HepG2 (cell line): Measurements from ENCODE around the gene CCND1. TPM values are rescaled to one million over a fixed set of nuclear protein-coding genes. Genes with fewer than 3 reads are reported as not detected.

Source experiments
- AKAP8 ChIP-seq: sonication (generic); formaldehyde crosslinking; IDR thresholded peaks from 2 replicates; pipeline ENCODE4 v1.5.1; 2020; ENCODE audit warnings: mild to moderate bottlenecking, missing genetic modification reagents
- CREM ChIP-seq, 2 experiments: sonication (generic) in 1 of 2; formaldehyde crosslinking in 1 of 2; IDR thresholded peaks; 2 replicates each; pipeline versions ENCODE4 v1.4.0 to v1.6.1; 2016 to 2020; ENCODE audit warnings: antibody characterized with exemption in 1 of 2, mild to moderate bottlenecking in 1 of 2, missing genetic modification reagents in 1 of 2
- GABPB1 ChIP-seq: IDR thresholded peaks from 2 replicates; pipeline ENCODE4 v1.6.1; 2016; ENCODE audit warnings: mild to moderate bottlenecking, missing genetic modification reagents, moderate library complexity, missing compliant biosample characterization
- GATA4 ChIP-seq: sonication (generic); IDR thresholded peaks from 2 replicates; pipeline ENCODE4 v1.6.1; 2016; ENCODE audit warnings: antibody characterized with exemption, low read depth, borderline replicate concordance
- HOXA7 ChIP-seq: sonication (generic); formaldehyde crosslinking; IDR thresholded peaks from 2 replicates; pipeline ENCODE4 v1.8.1; 2022; ENCODE audit warnings: mild to moderate bottlenecking, missing genetic modification reagents, moderate library complexity
- IKZF1 ChIP-seq: fragments of 450-650 bp; IDR thresholded peaks from 2 replicates; pipeline ENCODE4 v1.7.1; 2016
- IRF2 ChIP-seq: IDR thresholded peaks from 2 replicates; pipeline ENCODE4 v1.6.1; 2018; ENCODE audit warnings: missing genetic modification reagents, missing compliant biosample characterization
- KLF16 ChIP-seq, 2 experiments: sonication (generic) in 1 of 2; formaldehyde crosslinking in 1 of 2; IDR thresholded peaks; 2 replicates each; pipeline versions ENCODE4 v1.6.1 to v1.8.0; 2016 to 2023; ENCODE audit warnings: missing genetic modification reagents in 2 of 2, missing compliant biosample characterization in 1 of 2
- MAFF ChIP-seq: IDR thresholded peaks from 2 replicates; pipeline ENCODE4 v1.6.1; 2011; ENCODE audit warnings: low read depth, low read length, improper control_type of control experiment
- NFE2 ChIP-seq: sonication (generic); formaldehyde crosslinking; IDR thresholded peaks from 2 replicates; pipeline ENCODE4 v1.4.0; 2020; ENCODE audit warnings: missing genetic modification reagents
- SAP130 ChIP-seq: IDR thresholded peaks from 2 replicates; pipeline ENCODE4 v1.6.1; 2016; ENCODE audit warnings: low read depth
- SIN3A ChIP-seq: IDR thresholded peaks from 2 replicates; pipeline ENCODE4 v1.6.1; 2011; ENCODE audit warnings: low read depth, mild to moderate bottlenecking, control low read depth, low read length, borderline replicate concordance
- SMAD1 ChIP-seq: sonication (generic); formaldehyde crosslinking; IDR thresholded peaks from 2 replicates; pipeline ENCODE4 v1.4.0; 2020; ENCODE audit warnings: missing genetic modification reagents, low read depth, mild to moderate bottlenecking, borderline replicate concordance
- SNAI1 ChIP-seq: sonication (generic); formaldehyde crosslinking; IDR thresholded peaks from 2 replicates; pipeline ENCODE4 v1.5.0; 2020; ENCODE audit warnings: mild to moderate bottlenecking, missing genetic modification reagents, borderline replicate concordance
- SP2 ChIP-seq: sonication (generic); formaldehyde crosslinking; IDR thresholded peaks from 2 replicates; pipeline ENCODE4 v1.5.1; 2020; ENCODE audit warnings: mild to moderate bottlenecking, missing genetic modification reagents
- SYNCRIP ChIP-seq: fragments of 200-400 bp; formaldehyde crosslinking; IDR thresholded peaks from 2 replicates; pipeline ENCODE4 v1.6.1; 2018; ENCODE audit warnings: mild to moderate bottlenecking, low read depth, low read length; ENCODE audit not compliant: insufficient read depth
- ZBTB1 ChIP-seq: sonication (generic); formaldehyde crosslinking; IDR thresholded peaks from 2 replicates; pipeline ENCODE4 v1.4.0; 2020; ENCODE audit warnings: missing genetic modification reagents, borderline replicate concordance
- ZBTB21 ChIP-seq: sonication (generic); formaldehyde crosslinking; IDR thresholded peaks from 2 replicates; pipeline ENCODE4 v1.4.0; 2020; ENCODE audit warnings: missing genetic modification reagents
- ZBTB37 ChIP-seq: sonication (generic); formaldehyde crosslinking; IDR thresholded peaks from 2 replicates; pipeline ENCODE4 v1.4.0; 2020; ENCODE audit warnings: mild to moderate bottlenecking, missing genetic modification reagents
- ZBTB49 ChIP-seq: sonication (generic); formaldehyde crosslinking; IDR thresholded peaks from 2 replicates; pipeline ENCODE4 v1.4.0; 2020; ENCODE audit warnings: missing genetic modification reagents, borderline replicate concordance
- ZNF256 ChIP-seq: sonication (generic); formaldehyde crosslinking; conservative IDR thresholded peaks from 2 replicates; pipeline ENCODE4 v1.4.0; 2020; ENCODE audit warnings: missing genetic modification reagents
- ZNF546 ChIP-seq: sonication (generic); formaldehyde crosslinking; conservative IDR thresholded peaks from 2 replicates; pipeline ENCODE4 v1.8.1; 2023; ENCODE audit warnings: mild to moderate bottlenecking, missing genetic modification reagents
- ZNF883 ChIP-seq: sonication (generic); formaldehyde crosslinking; IDR thresholded peaks from 2 replicates; pipeline ENCODE4 v1.5.1; 2020; ENCODE audit warnings: mild to moderate bottlenecking, missing genetic modification reagents; ENCODE audit errors: not compliant biosample characterization
- polyA plus RNA-seq, 8 experiments: library from polyadenylated mRNA; depleted of rRNA in 3 of 8; stranded (reverse) in 7 of 8; unstranded in 1 of 8; fragments of >200 nt; fragmentation: Illumina TruSeq in 4 of 8; extraction: Trizol in 4 of 8; gene quantifications; 2 replicates each; pipeline versions ENCODE4 v1.2.1 to v1.2.3, GENCODE V29; 2011 to 2016; ENCODE audit warnings: low read depth in 4 of 8, missing spikeins in 1 of 8, mixed read lengths in 1 of 8; ENCODE audit not compliant: insufficient read depth in 1 of 8
- total RNA-seq, 5 experiments: library from RNA; depleted of rRNA; stranded (reverse); fragments of >200 nt; fragmentation: Illumina TruSeq; extraction: Trizol; gene quantifications; 2 replicates each; pipeline ENCODE4 v1.2.3, GENCODE V29; 2016; ENCODE audit warnings: low read depth in 1 of 5
- TF ChIP-seq, protein P1 (sequence below): sonication (generic); formaldehyde crosslinking; IDR thresholded peaks from 2 replicates; pipeline ENCODE4 v1.8.0; 2022; ENCODE audit warnings: mild to moderate bottlenecking, missing genetic modification reagents

Gene CCND1
- total and polyA plus RNA-seq, 2 of the 13 experiments (the other 11 are each of a cell fraction or from before 2014, with no cell fraction given): 107 to 136 TPM

DNA sequence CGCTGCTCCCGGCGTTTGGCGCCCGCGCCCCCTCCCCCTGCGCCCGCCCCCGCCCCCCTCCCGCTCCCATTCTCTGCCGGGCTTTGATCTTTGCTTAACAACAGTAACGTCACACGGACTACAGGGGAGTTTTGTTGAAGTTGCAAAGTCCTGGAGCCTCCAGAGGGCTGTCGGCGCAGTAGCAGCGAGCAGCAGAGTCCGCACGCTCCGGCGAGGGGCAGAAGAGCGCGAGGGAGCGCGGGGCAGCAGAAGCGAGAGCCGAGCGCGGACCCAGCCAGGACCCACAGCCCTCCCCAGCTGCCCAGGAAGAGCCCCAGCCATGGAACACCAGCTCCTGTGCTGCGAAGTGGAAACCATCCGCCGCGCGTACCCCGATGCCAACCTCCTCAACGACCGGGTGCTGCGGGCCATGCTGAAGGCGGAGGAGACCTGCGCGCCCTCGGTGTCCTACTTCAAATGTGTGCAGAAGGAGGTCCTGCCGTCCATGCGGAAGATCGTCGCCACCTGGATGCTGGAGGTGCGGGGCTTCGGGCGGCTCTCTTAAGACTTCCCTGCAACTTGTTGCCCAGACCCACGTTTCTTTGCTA is at the start of gene CCND1 (continued):
- TF ChIP-seq, protein P1, sequence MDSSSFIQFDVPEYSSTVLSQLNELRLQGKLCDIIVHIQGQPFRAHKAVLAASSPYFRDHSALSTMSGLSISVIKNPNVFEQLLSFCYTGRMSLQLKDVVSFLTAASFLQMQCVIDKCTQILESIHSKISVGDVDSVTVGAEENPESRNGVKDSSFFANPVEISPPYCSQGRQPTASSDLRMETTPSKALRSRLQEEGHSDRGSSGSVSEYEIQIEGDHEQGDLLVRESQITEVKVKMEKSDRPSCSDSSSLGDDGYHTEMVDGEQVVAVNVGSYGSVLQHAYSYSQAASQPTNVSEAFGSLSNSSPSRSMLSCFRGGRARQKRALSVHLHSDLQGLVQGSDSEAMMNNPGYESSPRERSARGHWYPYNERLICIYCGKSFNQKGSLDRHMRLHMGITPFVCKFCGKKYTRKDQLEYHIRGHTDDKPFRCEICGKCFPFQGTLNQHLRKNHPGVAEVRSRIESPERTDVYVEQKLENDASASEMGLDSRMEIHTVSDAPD: no peak
- no peak for TF ChIP-seq SP2 (CRISPR knock-in tag)
- peak; percentile 79; the same call in 1 of the 2 replicates for TF ChIP-seq GATA4
- TF ChIP-seq CREM (IDR thresholded peaks at IDR 0.05): peak; percentile 70; the same call in 1 of the 2 replicates
- no peak for TF ChIP-seq CREM (CRISPR knock-in tag; IDR thresholded peaks at IDR 0.05)
- peak; percentile 50 for TF ChIP-seq ZNF883
- TF ChIP-seq NFE2 (CRISPR knock-in tag): 0 out of 2 replicates have a peak, but pooled peaks have one; percentile 15
- TF ChIP-seq SMAD1: peak; percentile 91; the same call in 1 of the 2 replicates
- TF ChIP-seq SYNCRIP: no peak
- TF ChIP-seq ZNF256 (CRISPR knock-in tag): no peak; the same call in 1 of the 2 replicates
- TF ChIP-seq AKAP8 (CRISPR knock-in tag): peak; percentile 41; the same call in 1 of the 2 replicates
- no peak for TF ChIP-seq ZBTB37 (CRISPR knock-in tag)
- 0 out of 2 replicates have a peak, but pooled peaks have one; percentile 63 for TF ChIP-seq SIN3A
- TF ChIP-seq IRF2 (CRISPR knock-in tag): peak; percentile 55; the same call in 1 of the 2 replicates
- TF ChIP-seq MAFF: no peak; the same call in 1 of the 2 replicates
- no peak for TF ChIP-seq ZBTB49
- peak; percentile 58; the same call in 1 of the 2 replicates for TF ChIP-seq GABPB1 (CRISPR knock-in tag)
- no peak for TF ChIP-seq ZBTB1
- TF ChIP-seq KLF16 (CRISPR knock-in tag; IDR thresholded peaks at IDR 0.05): peak in 1 of 2 experiments; percentile 92; a peak in 2 of 4 replicates
- no peak for TF ChIP-seq IKZF1
- TF ChIP-seq SAP130 (CRISPR knock-in tag): peak; percentile 85
- peak; percentile 68; the same call in 1 of the 2 replicates for TF ChIP-seq SNAI1 (CRISPR knock-in tag)
- TF ChIP-seq ZNF546 (CRISPR knock-in tag): no peak; the same call in 1 of the 2 replicates
- no peak for TF ChIP-seq HOXA7 (CRISPR knock-in tag)
- no peak for TF ChIP-seq ZBTB21
